T-cell (primary cell): ENCODE measurements around the gene MAFB. TPM values are rescaled to one million over a fixed set of nuclear protein-coding genes. Genes with fewer than 3 reads are reported as not detected.

ENCODE experiments used
- ATAC-seq, 4 experiments: fragments of 200-7000 bp in 3 of 4; fragments of 150-1000 bp in 1 of 4; cut with Tn5 transposase; replicated peaks in 1 of 4; 1 replicate in 3 of 4; 2 replicates in 1 of 4; pipeline ENCODE4 v1.10.0; 2021; ENCODE audit warnings: moderate library complexity in 3 of 4, mild to moderate bottlenecking in 2 of 4, moderate number of reproducible peaks in 1 of 4
- CTCF ChIA-PET, 2 donors: fragments of 300-600 bp; sonication (Branson Sonifier 250); formaldehyde crosslinking; loops; one replicate each; lab custom pipeline; 2022; ENCODE audit warnings: antibody characterized with exemption in 2 of 2; lab: Charles Lee
- POLR2A ChIA-PET, 2 donors: fragments of 300-600 bp; sonication (Branson Sonifier 250); formaldehyde crosslinking; loops; one replicate each; lab custom pipeline; 2022; ENCODE audit warnings: antibody characterized with exemption in 2 of 2; lab: Charles Lee
- DNase-seq, 35 experiments: peaks; one replicate each; pipeline versions ENCODE4 v3.0.0 to v3.0.0-alpha.2; 2013 to 2023
- H3K27ac ChIP-seq: one replicate; pipeline ENCODE4 v1.5.1; 2013; ENCODE audit warnings: low read length
- H3K27me3 ChIP-seq, 2 experiments: replicated peaks in 1 of 2; 1 replicate in 1 of 2; 2 replicates in 1 of 2; pipeline versions ENCODE4 v1.6.1 to v1.7.0; 2013; ENCODE audit warnings: low read length in 1 of 2, mixed read lengths in 1 of 2; ENCODE audit not compliant: control insufficient read depth in 2 of 2, insufficient read depth in 2 of 2; ENCODE audit errors: extremely low read depth in 1 of 2
- H3K36me3 ChIP-seq, 2 donors: 1 replicate in 1 of 2; 2 replicates in 1 of 2; pipeline versions ENCODE4 v1.6.1 to v1.7.0; 2013; ENCODE audit warnings: low read length in 1 of 2; ENCODE audit not compliant: control insufficient read depth in 2 of 2, insufficient read depth in 1 of 2; ENCODE audit errors: extremely low read depth in 1 of 2
- H3K4me1 ChIP-seq, 2 experiments: 1 replicate in 1 of 2; 2 replicates in 1 of 2; pipeline versions ENCODE4 v1.6.1 to v1.7.0; 2013; ENCODE audit warnings: low read length in 2 of 2, mixed read lengths in 1 of 2; ENCODE audit not compliant: insufficient read depth in 2 of 2, control insufficient read depth in 1 of 2; ENCODE audit errors: extremely low read depth in 1 of 2
- H3K4me3 ChIP-seq, 2 donors: 1 replicate in 1 of 2; 2 replicates in 1 of 2; pipeline versions ENCODE4 v1.5.1 to v1.7.0; 2013; ENCODE audit warnings: mild to moderate bottlenecking in 2 of 2, low read length in 1 of 2, moderate library complexity in 1 of 2; ENCODE audit not compliant: control insufficient read depth in 1 of 2; ENCODE audit errors: extremely low read depth in 1 of 2
- H3K9me3 ChIP-seq: 2 replicates; pipeline ENCODE4 v1.7.0; 2013
- H3K27ac Mint-ChIP-seq, 2 donors: one replicate each; pipeline ENCODE4 v1.8.0; 2020 to 2021; ENCODE audit warnings: mild to moderate bottlenecking in 2 of 2, mixed read lengths in 2 of 2
- H3K27me3 Mint-ChIP-seq, 2 donors: one replicate each; pipeline ENCODE4 v1.8.0; 2021 to 2022; ENCODE audit warnings: mixed read lengths in 2 of 2
- H3K36me3 Mint-ChIP-seq: one replicate; pipeline ENCODE4 v1.8.0; 2021; ENCODE audit warnings: mixed read lengths
- H3K4me1 Mint-ChIP-seq, 3 donors: one replicate each; pipeline ENCODE4 v1.8.0; 2020 to 2022; ENCODE audit warnings: mixed read lengths in 3 of 3, mild to moderate bottlenecking in 1 of 3
- H3K4me3 Mint-ChIP-seq, 3 donors: one replicate each; pipeline ENCODE4 v1.8.0; 2020 to 2022; ENCODE audit warnings: mild to moderate bottlenecking in 3 of 3, mixed read lengths in 3 of 3, moderate library complexity in 3 of 3
- H3K9me3 Mint-ChIP-seq, 3 donors: one replicate each; pipeline ENCODE4 v1.8.0; 2020 to 2022; ENCODE audit warnings: mixed read lengths in 3 of 3
- WGBS: methylation state at CpG from one replicate; pipeline ENCODE4 v1.1.5; 2013; ENCODE audit warnings: missing lambda C conversion rate; ENCODE audit not compliant: insufficient coverage; 5-methylcytosine and 5-hydroxymethylcytosine counted together
- total RNA-seq, 35 experiments: library from RNA in 6 of 35; stranded (reverse) in 6 of 35; fragments of 120-200 nt in 1 of 35; gene quantifications; one replicate each; pipeline versions ENCODE4 v1.2.1 to v1.2.4 and lab custom pipeline; 2013 to 2026

MAFB gene
- total RNA-seq, 5 donors from 2014 or later (not counting 1 experiment from before 2014, with no cell fraction given): 0.23 to 0.56 (median 0.32) TPM

DNA sequence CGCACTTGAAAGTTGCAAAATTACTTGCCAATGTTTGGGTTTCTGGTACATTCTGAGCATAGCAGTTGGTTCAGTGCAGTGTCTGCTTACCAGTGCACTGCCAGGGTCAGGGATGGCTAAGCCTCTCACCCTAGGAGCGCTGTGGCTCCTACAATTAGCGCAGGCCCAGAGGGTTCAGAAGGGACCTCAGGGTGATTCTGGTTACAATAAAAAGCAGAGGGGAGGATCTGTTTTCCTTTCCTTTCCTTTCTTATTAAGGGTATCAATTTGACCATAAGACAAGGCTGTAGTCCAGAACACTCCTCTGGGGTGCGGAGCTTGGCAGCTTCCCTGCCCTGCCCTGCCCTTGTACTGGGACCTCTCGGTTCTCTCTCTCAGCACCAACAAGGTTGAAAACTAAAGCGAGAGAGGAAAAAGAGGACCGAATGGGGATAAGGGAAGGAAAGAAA is 2.6 kb downstream of the MAFB start:
- CTCF ChIA-PET: no interaction called here
- ATAC-seq (no peak), DNase-seq (no peak)
- Histone ChIP-seq H3K4me3 (no peak overlapping the region), H3K9me3 (no peaks in the 10 kb centered on the region), H3K4me1 (peaks cover 2 to 24% of the 10 kb centered on the region in 2 experiments), H3K27ac (no peak overlapping the region), H3K27me3 (peaks cover 17 to 84% of the 10 kb centered on the region in 2 experiments), H3K36me3 (no peaks in the 10 kb centered on the region)
- no peaks in the 10 kb centered on the region for H3K36me3 Mint-ChIP-seq
- WGBS: 57% methylated on average over 1 of the region's 7 CpGs
- no peaks in the 10 kb centered on the region for H3K9me3 Mint-ChIP-seq
- no peak overlapping the region for H3K27ac Mint-ChIP-seq
- POLR2A ChIA-PET: no interaction called here
- peak overlapping the region in 1 of 3 donors; percentile 16 for H3K4me3 Mint-ChIP-seq
- H3K4me1 Mint-ChIP-seq: peaks cover 0 to 22% (median 15%) of the 10 kb centered on the region in 3 donors
- H3K27me3 Mint-ChIP-seq: peaks cover 50 to 87% of the 10 kb centered on the region in 2 donors

- Histone ChIP-seq H3K27me3 (peaks cover 21 to 79% of the 10 kb centered on the region in 2 experiments), H3K4me3 (no peak overlapping the region), H3K27ac (no peak overlapping the region), H3K4me1 (peaks cover 2 to 22% of the 10 kb centered on the region in 2 experiments), H3K9me3 (no peaks in the 10 kb centered on the region), H3K36me3 (no peaks in the 10 kb centered on the region)
- Mint-ChIP-seq H3K27ac (no peak overlapping the region), H3K4me1 (peaks cover 0 to 22% (median 14%) of the 10 kb centered on the region in 3 donors), H3K4me3 (no peak overlapping the region), H3K9me3 (no peaks in the 10 kb centered on the region), H3K27me3 (peaks cover 53 to 83% of the 10 kb centered on the region in 2 donors), H3K36me3 (no peaks in the 10 kb centered on the region)
- no CpG with 5 or more reads among the region's 4 CpGs for WGBS
- DNase-seq (no peak), ATAC-seq (no peak)
- ChIA-PET POLR2A (no interaction called here), CTCF (no interaction called here)
Observed at GRCh38 chr20:40685349-40685748, 3.7 kb downstream of the MAFB start.

DNA sequence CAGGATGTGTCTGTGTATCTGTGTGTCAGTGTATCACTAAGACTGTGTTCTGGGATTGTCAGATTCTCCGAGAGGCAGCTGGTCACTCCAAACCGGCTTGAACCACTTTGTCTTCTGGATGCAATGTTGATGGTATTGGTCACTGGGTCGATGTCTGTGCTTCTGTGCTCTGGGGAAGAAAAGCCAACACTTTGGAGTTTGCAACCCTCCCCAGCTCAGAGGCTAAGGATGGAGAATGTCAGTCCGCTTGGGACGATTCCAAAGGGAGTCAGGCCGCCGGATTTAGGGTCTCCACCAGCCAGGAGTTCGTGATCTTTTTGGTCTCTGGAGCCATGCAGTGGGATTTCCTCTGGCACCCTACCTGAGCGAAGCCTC is 5.2 kb downstream of the MAFB start:
- Mint-ChIP-seq H3K27ac (no peak overlapping the region), H3K27me3 (peaks cover 62 to 81% of the 10 kb centered on the region in 2 donors), H3K4me1 (peaks cover 0 to 13% (median 6%) of the 10 kb centered on the region in 3 donors), H3K4me3 (no peak overlapping the region), H3K36me3 (no peaks in the 10 kb centered on the region), H3K9me3 (no peaks in the 10 kb centered on the region)
- Histone ChIP-seq H3K36me3 (no peaks in the 10 kb centered on the region), H3K27ac (no peak overlapping the region), H3K27me3 (peaks cover 21 to 68% of the 10 kb centered on the region in 2 experiments), H3K4me1 (peaks cover 2 to 9% of the 10 kb centered on the region in 2 experiments), H3K4me3 (no peak overlapping the region), H3K9me3 (no peaks in the 10 kb centered on the region)
- ATAC-seq: no peak
- ChIA-PET CTCF (no interaction called here), POLR2A (no interaction called here)
- DNase-seq: no peak
- WGBS: 36% methylated on average over 8 of the region's 9 CpGs

DNA sequence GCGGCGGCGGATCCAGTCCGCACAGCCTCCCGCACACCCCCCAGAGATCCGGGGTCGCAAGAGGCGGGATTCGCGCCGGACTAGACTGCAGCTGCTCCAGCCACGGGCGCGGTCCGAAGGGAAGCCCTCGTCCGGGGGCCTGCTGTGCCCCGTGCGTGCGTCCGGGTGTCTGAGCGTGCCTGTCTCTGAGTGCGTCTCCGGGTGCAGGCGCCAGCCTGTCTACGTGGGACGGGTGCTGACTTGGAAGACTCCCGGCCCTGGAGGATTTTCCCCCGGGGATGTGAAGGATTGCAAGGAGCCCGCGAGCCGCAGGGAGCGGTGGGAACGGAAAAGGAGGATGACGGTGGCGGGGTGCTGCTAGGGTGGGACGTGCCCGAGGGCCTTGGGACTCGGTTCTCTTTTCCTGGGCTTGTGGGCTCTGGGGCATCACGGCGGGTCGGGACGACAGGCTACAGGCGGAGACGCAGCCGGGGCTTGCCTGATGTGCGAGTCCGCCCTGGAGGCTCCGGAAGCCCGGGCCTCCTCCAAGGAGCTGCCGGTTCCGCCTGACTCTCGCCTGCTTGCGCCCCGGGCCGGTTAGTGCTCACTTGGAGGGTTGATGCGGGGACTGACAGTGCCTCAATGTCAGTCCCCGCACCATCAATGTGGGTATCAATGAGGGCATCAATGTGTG is 5.7 kb downstream of the MAFB start:
- DNase-seq: no peak
- H3K4me3 Mint-ChIP-seq: no peak overlapping the region

GRCh38 chr20:40682104-40682981 is 6.7 kb downstream of the MAFB start:
- ATAC-seq: no peak
- Histone ChIP-seq H3K27me3 (peaks cover 21 to 56% of the 10 kb centered on the region in 2 experiments), H3K4me1 (no peaks in the 10 kb centered on the region), H3K27ac (no peak overlapping the region), H3K36me3 (no peaks in the 10 kb centered on the region), H3K4me3 (no peak overlapping the region), H3K9me3 (no peaks in the 10 kb centered on the region)
- Mint-ChIP-seq H3K4me3 (no peak overlapping the region), H3K4me1 (peaks cover 0 to 7% (median 2%) of the 10 kb centered on the region in 3 donors), H3K27me3 (peaks cover 61 to 77% of the 10 kb centered on the region in 2 donors), H3K9me3 (no peaks in the 10 kb centered on the region), H3K27ac (no peak overlapping the region), H3K36me3 (no peaks in the 10 kb centered on the region)
- POLR2A ChIA-PET: no interaction called here
- DNase-seq: no peak
- CTCF ChIA-PET: no interaction called here
- 16% methylated on average over 28 of the region's 30 CpGs for WGBS

More for the DNA sequence above, 5.7 kb downstream of the MAFB start:
- Mint-ChIP-seq H3K27me3 (peaks cover 62 to 79% of the 10 kb centered on the region in 2 donors), H3K27ac (no peak overlapping the region), H3K4me1 (peaks cover 0 to 10% (median 3%) of the 10 kb centered on the region in 3 donors), H3K36me3 (no peaks in the 10 kb centered on the region), H3K9me3 (no peaks in the 10 kb centered on the region)
- H3K36me3 ChIP-seq: no peaks in the 10 kb centered on the region
- H3K27me3 ChIP-seq: peaks cover 21 to 64% of the 10 kb centered on the region in 2 experiments
- ChIA-PET CTCF (no interaction called here), POLR2A (no interaction called here)
- no peaks in the 10 kb centered on the region for H3K9me3 ChIP-seq
- 5% methylated on average over 56 of the region's 58 CpGs for WGBS
- no peak overlapping the region for H3K4me3 ChIP-seq
- no peak for ATAC-seq
- peaks cover 2 to 5% of the 10 kb centered on the region in 2 experiments for H3K4me1 ChIP-seq
- no peak overlapping the region for H3K27ac ChIP-seq

GRCh38 chr20:40681684-40682083 is 7.4 kb downstream of the MAFB start:
- peaks cover 0 to 7% (median 2%) of the 10 kb centered on the region in 3 donors for H3K4me1 Mint-ChIP-seq
- H3K4me1 ChIP-seq: no peaks in the 10 kb centered on the region
- H3K9me3 Mint-ChIP-seq: no peaks in the 10 kb centered on the region
- no peak overlapping the region for H3K27ac ChIP-seq
- no peaks in the 10 kb centered on the region for H3K36me3 Mint-ChIP-seq
- ATAC-seq: no peak
- no peak overlapping the region for H3K4me3 ChIP-seq
- POLR2A ChIA-PET: no interaction called here
- H3K27me3 Mint-ChIP-seq: peaks cover 59 to 73% of the 10 kb centered on the region in 2 donors
- no peak overlapping the region for H3K4me3 Mint-ChIP-seq
- WGBS: 66% methylated on average over 12 of the region's 13 CpGs
- DNase-seq: no peak
- no peak overlapping the region for H3K27ac Mint-ChIP-seq
- no peaks in the 10 kb centered on the region for H3K36me3 ChIP-seq
- H3K27me3 ChIP-seq: peaks cover 19 to 50% of the 10 kb centered on the region in 2 experiments
- CTCF ChIA-PET: no interaction called here
- H3K9me3 ChIP-seq: no peaks in the 10 kb centered on the region
